DMS53 (cell line): ENCODE data around the gene TTYH3.
"Not testable (repeated sequence)": the region's sequence is repeated elsewhere in the genome, so short reads cannot be mapped to it uniquely, and the experiment has no call there.

Experiments used
- DNase-seq: peaks from one replicate; lab custom pipeline; 2025; lab: John Stamatoyannopoulos, UW

Gene TTYH3

DNA sequence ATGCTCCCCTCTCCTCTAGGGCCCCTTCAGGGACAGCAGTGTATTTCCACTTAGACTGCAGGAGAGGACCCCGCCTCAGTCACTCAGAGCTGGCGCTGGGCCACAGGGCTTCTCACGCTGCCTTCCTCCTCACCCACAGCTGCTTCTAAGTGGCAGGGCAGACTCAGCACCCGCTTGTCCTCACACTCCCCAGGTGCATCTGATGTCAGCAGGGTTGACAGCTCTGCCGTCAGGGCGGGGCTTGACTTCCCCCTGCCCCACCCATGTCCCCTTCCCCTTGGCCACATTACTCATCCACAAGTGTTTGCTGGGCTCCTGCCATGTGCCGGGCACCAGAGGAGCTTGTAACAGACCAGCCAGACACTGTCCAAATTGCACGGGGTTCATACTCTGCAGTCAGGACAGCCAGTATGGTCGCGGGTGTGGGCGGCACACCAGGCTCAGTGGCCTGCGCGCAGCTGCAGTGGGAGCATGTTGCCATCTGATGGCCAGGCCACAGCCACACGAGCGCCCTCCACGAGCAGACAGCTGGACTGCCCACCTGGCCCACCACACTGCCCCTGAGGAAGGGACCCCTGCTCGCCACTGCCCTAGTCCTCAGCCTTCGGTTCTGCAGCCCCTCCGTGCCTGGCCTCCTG lies 29.3 kb upstream of the TTYH3 start:
- no peak for DNase-seq

DNA sequence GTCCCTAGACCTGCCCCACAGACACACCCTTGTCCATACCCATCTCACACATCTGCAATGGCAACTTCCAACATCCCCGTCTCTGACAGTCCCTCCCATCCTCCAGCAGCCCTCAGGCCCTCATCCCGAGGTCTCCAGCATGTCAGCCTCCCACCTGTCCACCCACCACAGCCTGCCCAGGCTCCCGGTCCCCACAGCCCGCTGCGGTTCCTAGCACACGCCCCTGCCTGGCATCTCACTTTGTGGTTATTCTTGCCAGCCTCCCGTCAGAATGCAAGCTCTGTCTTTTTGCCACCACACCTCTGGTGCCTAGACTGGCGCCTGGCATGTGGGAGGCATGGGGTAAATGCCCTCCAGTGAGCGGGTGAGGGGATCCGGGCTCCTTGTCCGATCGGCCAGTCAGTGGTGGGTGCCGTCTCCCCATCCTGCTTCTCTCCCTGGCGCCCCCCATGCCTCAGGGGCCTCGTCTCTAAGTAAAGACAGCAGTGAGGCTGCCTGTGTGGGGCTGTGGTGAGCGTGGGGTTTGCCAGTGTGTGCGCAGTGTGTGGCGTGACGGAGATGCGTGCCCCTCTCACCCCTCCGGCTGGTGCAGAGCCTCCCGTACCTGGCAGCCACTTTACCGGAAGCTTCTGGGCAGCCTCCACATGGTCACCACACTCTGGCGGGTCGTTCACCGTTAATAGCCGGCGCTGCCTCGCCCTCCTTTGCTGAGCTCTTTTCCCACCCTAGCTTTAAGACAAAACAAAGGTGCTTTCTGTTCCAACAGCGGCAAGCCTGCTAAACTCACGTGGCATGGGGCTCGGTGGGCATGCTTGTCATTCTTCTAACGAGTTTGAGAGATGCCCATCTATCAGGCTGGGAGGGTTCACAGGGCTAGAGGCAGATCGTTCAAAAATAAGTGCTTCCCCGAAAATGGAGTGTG lies 28.5 kb upstream of the TTYH3 start:
- no peak for DNase-seq

DNA sequence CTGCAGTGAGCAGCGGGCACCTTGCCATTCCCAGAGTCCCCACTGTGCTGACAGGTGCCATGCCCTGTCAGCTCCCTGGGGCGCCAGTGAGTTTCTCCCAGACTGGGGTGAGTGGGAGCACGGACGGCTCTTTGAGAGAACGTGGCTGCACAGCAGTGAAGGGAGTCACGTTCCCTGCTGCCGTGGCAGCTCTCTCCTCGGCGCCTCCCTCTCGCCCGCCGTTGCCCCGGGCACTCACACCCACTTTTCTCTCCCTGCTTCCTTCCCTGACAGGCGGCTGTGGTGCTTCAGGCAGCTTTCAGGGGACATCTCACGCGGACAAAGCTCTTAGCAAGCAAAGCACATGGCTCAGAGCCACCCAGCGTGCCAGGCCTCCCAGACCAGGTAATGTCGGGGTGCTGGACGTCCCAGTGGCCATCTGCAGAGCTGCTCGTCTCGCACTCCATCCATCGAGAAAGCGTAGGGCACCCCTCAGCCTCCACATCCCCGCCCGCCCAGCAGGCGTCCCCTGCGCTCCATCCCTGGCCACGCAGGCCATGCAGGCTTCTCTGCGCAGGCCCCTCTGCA lies 27.1 kb upstream of the TTYH3 start:
- no peak for DNase-seq

DNA sequence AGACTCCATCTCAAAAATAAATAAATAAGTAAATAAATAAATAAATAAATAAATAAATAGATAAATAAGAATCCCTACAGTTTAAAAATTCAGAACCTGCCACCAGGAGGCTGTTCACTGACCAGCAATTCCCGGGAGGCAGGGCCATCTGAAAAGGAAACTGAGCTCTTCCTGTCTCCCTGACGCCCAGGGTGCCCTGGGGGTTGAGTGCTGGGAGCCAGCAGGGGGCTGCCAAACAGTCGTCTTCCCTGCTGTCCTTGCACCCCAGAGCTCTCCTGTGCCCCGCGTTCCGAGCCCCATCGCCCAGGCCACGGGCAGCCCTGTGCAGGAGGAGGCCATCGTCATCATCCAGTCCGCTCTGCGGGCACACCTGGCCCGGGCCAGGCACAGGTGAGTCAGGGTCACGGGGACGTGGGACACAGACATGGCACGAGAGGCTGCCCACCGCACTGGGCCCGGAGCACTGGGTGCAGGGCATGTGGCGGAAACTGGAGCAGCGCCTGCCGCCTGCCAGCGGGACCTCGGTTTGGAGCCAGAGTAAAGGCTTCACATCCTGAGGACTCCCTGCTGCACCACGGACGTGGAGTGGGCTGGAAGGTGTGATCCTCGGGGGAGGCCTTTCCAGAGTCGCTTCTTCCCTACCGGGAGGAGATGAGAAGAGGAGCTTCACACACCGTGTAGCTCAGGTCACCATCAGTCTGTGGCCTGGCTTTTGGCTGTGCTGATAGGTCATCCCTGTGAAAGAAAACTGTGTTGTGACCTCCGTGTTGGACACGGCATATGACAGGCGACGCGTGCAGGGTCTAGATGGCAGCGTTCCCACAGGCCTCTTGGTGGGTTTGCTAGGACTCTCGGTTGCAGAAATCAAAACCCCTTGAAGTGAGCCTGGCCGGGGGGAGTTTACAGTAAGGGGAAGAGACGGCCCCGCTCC lies 25.9 kb upstream of the TTYH3 start:
- no peak for DNase-seq

GRCh38 chr7:2606539-2606936 lies 25.2 kb upstream of the TTYH3 start:
- DNase-seq: no peak

GRCh38 chr7:2607122-2607922 lies 24.5 kb upstream of the TTYH3 start:
- DNase-seq: no peak

DNA sequence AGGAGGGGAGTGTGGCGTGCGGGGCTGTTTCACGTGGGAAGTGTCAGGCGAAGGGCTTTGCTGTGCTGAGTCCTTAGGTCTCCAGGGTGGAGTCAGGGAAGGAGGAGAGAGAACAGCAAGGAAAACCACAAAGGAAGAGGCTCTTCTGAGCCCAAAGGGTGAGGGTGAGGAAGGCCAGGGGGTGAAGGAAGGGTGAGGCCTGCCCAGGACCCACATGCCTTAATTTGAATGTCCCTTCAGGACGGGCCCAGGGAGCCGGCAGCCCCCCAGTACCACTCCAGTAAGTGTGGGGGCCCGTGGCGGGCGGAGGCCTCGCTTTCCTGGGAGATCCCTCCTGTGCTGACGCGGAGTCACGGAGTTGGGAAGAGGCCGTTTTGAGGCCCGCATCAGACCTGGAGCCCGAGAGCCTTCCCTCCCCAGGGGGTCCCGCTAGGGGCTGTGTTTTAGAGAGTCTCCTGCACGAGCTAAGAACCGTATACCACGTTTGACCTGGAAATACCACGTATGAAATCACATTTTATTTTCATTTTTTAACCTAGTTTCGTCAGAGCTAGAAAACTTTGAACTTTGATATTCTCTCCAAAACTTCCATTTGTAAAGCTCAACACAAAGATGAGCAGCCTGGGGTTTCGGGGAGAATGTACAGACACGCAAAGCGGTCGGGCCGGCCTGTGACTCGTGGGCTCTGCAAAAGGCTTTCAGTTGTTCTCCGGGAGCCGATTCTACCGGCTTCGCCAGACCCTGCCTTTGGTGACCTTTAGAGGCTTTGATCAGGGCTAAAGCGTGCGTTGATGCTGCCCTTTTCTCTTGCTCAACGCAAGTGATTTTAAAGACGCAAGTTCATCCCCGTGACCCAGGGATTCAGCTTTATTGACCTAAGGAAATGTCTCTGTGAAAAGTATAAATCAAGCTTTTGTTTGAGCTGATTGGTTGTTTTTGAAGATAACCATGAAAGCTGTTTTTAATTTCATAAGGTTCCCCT lies 23.6 kb upstream of the TTYH3 start:
- DNase-seq: no peak

GRCh38 chr7:2608921-2609411 lies 22.8 kb upstream of the TTYH3 start:
- peak; percentile 19 for DNase-seq

- DNase-seq: not testable (repeated sequence)
These were observed 22.1 kb upstream of the TTYH3 start for GRCh38 chr7:2609646-2610045.

GRCh38 chr7:2610466-2610865 lies 21.3 kb upstream of the TTYH3 start:
- no peak for DNase-seq

DNA sequence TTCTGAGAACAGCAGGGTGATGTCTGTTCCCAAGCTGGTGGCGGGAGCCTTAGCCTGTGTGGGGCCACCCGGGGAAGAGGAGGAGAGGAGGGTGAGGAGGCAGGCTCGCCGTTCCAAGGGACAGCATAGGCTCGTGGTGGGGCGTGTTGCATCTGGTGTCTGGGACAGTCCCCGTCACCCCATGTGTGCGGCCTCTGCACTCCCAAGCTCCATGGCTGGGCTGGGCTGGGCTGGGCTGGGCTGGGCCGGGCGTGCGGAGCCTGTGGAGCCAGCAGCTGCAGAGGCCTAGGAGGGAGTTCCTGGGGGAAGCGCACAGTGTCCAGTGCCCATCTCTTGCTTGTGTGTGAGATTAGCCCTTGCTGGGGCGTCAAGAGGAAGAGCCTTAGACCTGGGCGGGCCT lies 20.9 kb upstream of the TTYH3 start:
- no peak for DNase-seq

- no peak for DNase-seq
These were observed 20.4 kb upstream of the TTYH3 start for GRCh38 chr7:2611401-2611800.

- no peak for DNase-seq
These were observed 19.9 kb upstream of the TTYH3 start for GRCh38 chr7:2611922-2612321.

DNA sequence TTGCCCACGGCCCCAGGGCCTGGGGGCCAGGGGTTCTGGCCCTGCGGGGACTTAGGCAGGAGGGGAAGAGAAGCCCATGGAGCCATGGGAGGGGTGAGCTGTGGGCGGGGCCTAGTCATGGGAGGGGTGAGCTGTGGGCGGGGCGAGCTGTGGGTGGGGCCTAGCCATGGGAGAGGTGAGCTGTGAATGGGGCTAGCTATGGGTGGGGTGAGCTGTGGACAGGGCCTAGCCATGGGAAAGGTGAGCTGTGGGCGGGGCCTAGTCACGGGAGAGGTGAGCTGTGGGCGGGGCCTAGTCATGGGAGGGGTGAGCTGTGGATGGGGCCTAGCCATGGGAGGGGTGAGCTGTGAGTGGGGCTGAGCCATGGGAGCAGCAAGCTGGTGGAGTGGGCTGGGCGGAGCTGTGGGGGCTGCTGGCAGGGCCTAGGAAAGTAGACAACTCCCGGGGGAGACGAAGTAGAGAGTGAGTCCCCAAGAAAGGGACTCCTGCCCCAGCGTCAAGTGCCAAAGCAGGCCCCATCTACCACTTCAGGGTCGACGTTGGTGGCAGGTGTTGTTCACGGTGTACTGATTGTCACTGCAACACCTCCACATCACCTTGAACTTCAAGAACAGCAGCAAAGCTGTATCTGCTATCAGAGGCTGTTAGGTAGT lies 19.2 kb upstream of the TTYH3 start:
- peak; percentile 22 for DNase-seq

DNA sequence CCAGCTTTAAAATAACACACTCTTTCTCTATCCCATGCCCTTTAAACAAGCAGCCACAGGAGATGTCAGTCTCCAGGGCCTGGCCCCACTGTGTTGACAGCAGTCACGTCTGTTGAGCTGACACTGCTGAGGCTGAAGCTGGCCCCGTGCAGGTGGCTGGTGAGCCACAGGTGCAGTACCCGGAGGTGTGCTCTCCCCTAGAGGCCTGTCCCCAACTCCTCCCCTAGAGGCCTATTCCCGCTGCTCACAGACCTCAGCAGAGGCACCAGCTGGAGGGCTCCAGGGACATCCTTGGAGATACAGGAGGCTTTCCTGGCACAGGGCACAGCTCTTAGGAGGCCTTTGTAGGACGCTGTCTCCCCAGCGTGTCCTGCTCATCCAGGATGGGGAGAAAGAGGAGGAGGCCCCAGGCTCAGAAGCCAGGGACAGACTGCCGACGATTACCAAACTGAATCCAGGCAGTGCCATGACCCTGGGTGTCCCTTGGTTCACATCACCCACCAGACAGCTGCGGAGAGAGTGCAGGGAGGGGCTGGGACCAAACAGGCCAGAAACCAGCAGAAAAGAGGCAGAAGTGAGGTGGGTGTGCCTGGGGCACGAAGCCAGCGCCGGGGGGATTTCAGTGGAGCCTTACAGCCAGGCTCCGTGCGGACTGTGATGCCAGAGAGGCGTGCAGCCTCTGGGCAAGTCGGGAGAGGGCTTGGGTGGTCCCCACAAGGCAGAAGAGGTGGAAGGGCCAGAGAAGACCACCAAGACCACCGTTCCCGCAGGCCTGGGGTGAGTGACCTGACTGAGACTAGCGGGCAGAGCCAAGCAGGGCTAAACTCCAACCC lies 18.5 kb upstream of the TTYH3 start:
- DNase-seq: peak; percentile 38

- no peak for DNase-seq
These were observed 17.7 kb upstream of the TTYH3 start for GRCh38 chr7:2613931-2614600.

DNA sequence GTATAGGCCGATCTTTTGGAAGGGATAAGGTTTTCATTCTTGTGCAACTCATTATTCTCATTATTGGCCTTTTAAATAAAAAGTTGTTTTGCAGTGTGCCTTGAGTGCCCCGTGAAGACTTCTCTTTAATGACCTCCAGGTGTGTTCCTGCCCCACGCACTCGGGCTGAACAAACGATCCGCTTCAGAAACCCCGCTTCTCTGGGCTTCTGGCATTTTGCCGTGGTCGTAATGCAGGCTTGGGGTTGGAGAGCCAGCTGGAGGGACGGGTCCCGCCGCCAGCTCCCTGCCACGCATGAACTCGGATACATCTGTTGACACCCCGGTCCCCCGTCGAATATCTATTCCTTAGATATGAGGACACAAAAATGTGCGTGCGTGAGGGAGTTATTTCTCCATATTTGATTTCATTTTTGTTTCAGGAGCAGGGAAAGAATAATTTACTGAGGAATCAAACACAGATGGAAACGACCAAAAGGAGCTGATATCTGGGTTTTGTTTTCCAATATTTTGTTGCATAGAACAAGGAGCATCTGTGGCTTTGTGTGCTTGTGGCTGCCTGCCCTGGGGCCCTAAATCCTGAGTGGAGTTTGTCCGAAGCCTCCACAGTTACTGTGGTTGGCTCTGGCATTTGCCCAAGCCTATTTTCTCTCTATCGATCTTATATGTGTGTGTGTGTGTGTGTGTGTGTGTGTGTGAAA lies 17.0 kb upstream of the TTYH3 start:
- DNase-seq: no peak
